ENCODE results near the gene GALNT17. TPM values are rescaled to one million over a fixed set of nuclear protein-coding genes. Genes with fewer than 3 reads are reported as not detected.

The GALNT17 gene
- polyA plus RNA-seq, 2 of the 4 experiments (the other 2 are of a cell fraction), result not detected

DNA sequence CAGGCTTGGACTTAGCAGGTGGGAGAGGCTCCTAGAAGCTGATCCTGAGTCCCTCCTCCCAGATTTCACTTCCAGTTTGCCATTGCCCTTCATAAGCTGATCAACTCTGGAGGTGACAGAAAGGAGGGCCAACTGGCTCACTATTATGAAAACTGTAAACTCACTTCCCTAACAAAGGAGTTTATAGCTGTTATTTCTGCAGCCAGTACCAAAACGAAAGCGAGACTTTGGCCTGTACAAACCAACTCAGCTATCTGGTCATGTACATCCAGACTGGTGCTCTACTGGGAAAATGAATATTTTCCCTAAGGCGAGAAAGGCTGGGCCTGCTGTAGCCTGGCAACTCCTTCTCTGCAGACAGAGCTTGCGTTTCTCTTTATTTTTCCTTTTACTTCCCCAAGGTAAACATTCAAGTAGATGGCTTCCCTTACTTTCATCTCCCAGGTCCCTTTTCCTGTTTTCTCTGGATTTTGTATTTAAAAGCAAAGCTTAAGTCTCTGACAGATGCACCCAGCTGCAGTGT lies 54.7 kb downstream of the GALNT17 start:
- no peaks in the 10 kb centered on the region; the same call in 2 of the 3 replicates for H3K9me3 ChIP-seq
- POLR2A ChIA-PET, result no interaction called here
- no peak overlapping the region for H3K4me3 ChIP-seq
- H3K27ac ChIP-seq, result no peak overlapping the region
- H3K4me2 ChIP-seq, result no peak overlapping the region
- FAIRE-seq, result no peak
- no peak for TF ChIP-seq JUNB (IDR thresholded peaks at IDR 0.05)
- CTCF ChIA-PET, result no interaction called here
- 5% methylated on average over 4 of the region's 4 CpGs for WGBS (ENCODE audit: missing lambda C conversion rate)
- ATAC-seq, result no peak
- H3K4me1 ChIP-seq, result no peaks in the 10 kb centered on the region
- no peak for DNase-seq (ENCODE audit: low read depth in 1 of 2, low spot score in 1 of 2)

DNA sequence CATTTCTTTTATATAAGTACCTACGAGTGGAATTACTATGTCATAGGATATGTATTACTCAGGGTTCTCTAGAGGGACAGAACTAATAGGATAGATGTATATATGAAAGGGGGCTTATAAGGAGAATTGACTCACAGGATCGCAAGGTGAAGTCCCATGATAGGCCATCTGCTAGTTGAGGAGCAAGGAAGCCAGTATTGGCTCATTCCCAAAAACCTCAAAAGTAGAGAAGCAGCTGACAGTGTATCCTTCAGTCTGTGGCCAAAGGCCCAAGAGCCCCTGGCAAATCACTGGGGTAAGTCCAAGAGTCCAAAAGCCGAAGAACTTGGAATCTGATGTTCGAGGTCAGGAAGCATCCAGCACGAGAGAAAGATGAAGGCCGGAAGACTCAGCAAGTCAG lies 59.8 kb downstream of the GALNT17 start:
- POLR2A ChIA-PET, result no interaction called here
- no peak overlapping the region for H3K4me3 ChIP-seq
- H3K4me2 ChIP-seq, result no peak overlapping the region
- CTCF ChIA-PET, result interaction anchor here (0.6 kb wide), 1 partner anchor 20 kb away, joined by 4 read pairs; no protein-coding TSS in a partner anchor
- 16% methylated on average over 6 of the region's 6 CpGs for WGBS (ENCODE audit: missing lambda C conversion rate)
- DNase-seq (ENCODE audit: low read depth in 1 of 2, low spot score in 1 of 2), result no peak
- TF ChIP-seq ZFP36 (IDR thresholded peaks at IDR 0.05; ENCODE audit: borderline replicate concordance, partially characterized antibody) (no peak), RCOR1 (IDR thresholded peaks at IDR 0.05; ENCODE audit: low read depth, low read length) (no peak), NFE2L2 (conservative IDR thresholded peaks at IDR 0.05; ENCODE audit: low read length) (no peak), RAD21 (conservative IDR thresholded peaks at IDR 0.05 in 1 of 2, IDR thresholded peaks at IDR 0.05 in 1 of 2) (no peak), TFCP2L1 (CRISPR knock-in tag; IDR thresholded peaks at IDR 0.05) (no peak), FOSL2 (IDR thresholded peaks at IDR 0.05) (no peak), FOSL2 (CRISPR knock-in tag; IDR thresholded peaks at IDR 0.05) (no peak), EHMT2 (IDR thresholded peaks at IDR 0.05; ENCODE audit: low read depth) (no peak), KDM1A (IDR thresholded peaks at IDR 0.05; ENCODE audit: low read depth) (no peak)
- TF ChIP-seq, protein P1, sequence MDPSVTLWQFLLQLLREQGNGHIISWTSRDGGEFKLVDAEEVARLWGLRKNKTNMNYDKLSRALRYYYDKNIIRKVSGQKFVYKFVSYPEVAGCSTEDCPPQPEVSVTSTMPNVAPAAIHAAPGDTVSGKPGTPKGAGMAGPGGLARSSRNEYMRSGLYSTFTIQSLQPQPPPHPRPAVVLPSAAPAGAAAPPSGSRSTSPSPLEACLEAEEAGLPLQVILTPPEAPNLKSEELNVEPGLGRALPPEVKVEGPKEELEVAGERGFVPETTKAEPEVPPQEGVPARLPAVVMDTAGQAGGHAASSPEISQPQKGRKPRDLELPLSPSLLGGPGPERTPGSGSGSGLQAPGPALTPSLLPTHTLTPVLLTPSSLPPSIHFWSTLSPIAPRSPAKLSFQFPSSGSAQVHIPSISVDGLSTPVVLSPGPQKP (IDR thresholded peaks at IDR 0.05; ENCODE audit: low read depth, low read length), result no peak
- TF ChIP-seq, protein P2, sequence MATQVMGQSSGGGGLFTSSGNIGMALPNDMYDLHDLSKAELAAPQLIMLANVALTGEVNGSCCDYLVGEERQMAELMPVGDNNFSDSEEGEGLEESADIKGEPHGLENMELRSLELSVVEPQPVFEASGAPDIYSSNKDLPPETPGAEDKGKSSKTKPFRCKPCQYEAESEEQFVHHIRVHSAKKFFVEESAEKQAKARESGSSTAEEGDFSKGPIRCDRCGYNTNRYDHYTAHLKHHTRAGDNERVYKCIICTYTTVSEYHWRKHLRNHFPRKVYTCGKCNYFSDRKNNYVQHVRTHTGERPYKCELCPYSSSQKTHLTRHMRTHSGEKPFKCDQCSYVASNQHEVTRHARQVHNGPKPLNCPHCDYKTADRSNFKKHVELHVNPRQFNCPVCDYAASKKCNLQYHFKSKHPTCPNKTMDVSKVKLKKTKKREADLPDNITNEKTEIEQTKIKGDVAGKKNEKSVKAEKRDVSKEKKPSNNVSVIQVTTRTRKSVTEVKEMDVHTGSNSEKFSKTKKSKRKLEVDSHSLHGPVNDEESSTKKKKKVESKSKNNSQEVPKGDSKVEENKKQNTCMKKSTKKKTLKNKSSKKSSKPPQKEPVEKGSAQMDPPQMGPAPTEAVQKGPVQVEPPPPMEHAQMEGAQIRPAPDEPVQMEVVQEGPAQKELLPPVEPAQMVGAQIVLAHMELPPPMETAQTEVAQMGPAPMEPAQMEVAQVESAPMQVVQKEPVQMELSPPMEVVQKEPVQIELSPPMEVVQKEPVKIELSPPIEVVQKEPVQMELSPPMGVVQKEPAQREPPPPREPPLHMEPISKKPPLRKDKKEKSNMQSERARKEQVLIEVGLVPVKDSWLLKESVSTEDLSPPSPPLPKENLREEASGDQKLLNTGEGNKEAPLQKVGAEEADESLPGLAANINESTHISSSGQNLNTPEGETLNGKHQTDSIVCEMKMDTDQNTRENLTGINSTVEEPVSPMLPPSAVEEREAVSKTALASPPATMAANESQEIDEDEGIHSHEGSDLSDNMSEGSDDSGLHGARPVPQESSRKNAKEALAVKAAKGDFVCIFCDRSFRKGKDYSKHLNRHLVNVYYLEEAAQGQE (IDR thresholded peaks at IDR 0.05), result no peak
- no peak for ATAC-seq
- H3K27ac ChIP-seq, result no peak overlapping the region
- H3K4me1 ChIP-seq, result no peaks in the 10 kb centered on the region
- H3K9me3 ChIP-seq, result no peaks in the 10 kb centered on the region; the same call in 2 of the 3 replicates
- FAIRE-seq, result no peak

DNA sequence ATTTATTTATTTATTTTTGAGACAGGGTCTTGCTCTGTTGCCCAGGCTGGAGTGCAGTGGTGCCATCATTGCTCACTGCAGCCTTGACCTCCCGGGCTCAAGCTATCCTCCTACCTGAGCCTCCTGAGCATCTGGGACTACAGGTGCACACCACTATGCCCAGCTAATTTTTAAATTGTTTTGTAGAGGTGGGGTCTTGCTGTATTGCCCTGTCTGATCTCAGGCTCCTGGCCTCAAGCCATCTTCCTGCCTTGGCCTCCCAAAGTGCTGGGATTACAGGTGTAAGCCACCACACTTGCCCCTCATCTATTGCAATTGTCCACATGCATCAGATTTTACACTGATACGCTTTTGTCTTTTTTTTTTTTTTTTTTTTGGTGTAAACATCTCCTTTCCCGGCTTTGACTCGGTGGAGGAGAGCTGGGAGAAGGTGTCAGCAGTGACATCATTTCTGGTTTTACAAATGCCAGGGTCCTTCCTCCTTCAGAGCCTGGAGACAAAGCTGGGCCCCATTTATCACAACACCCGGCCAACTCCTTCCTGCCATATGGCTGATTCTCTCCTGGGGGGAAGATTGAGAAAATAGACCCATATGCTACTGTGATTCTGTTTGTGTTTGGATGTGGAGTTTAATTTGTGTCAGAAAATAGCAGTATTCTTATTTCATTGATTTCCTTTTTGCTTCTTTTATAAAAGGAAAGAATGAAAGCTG lies 61.3 kb downstream of the GALNT17 start:
- Histone ChIP-seq H3K4me3 (no peak overlapping the region), H3K9me3 (no peaks in the 10 kb centered on the region; the same call in 2 of the 3 replicates), H3K4me2 (no peak overlapping the region), H3K27ac (no peak overlapping the region), H3K4me1 (no peaks in the 10 kb centered on the region)
- no peak for DNase-seq (ENCODE audit: low read depth in 1 of 2, low spot score in 1 of 2)
- no peak for TF ChIP-seq NPAS2 (CRISPR knock-in tag; IDR thresholded peaks at IDR 0.05; ENCODE audit: borderline replicate concordance)
- ATAC-seq, result no peak
- ChIA-PET POLR2A (no interaction called here), CTCF (interaction anchor here (0.7 kb wide), 1 partner anchor 12 kb away, joined by 3 read pairs; no protein-coding TSS in a partner anchor)
- FAIRE-seq, result no peak
- WGBS (ENCODE audit: missing lambda C conversion rate), result 4% methylated on average over 5 of the region's 5 CpGs

DNA sequence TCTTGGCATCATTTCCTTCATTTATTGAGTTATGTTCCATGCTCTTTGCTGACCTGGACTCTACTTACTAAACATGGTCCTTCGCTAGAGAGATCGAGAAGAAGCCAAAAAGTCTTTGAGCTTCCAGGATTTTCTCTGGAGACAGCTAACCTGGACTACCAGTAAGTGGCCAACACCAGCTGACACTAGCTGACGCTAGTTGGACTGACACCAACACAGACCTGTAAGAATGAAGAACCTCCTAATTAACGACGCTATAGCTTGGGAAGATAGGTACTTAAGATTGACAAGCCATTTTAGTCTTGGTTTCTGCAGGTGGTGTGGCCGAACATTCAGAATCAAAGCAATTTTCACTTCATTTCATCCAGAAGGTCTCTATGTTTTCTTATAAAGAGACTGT lies 66.4 kb downstream of the GALNT17 start:
- no peak for ATAC-seq
- 28% methylated on average over 6 of the region's 6 CpGs for WGBS (ENCODE audit: missing lambda C conversion rate)
- FAIRE-seq, result no peak
- Histone ChIP-seq H3K9me3 (no peaks in the 10 kb centered on the region; the same call in 2 of the 3 replicates), H3K4me2 (no peak overlapping the region), H3K27ac (no peak overlapping the region), H3K4me1 (no peaks in the 10 kb centered on the region), H3K4me3 (no peak overlapping the region)
- CTCF ChIA-PET, result no interaction called here
- POLR2A ChIA-PET, result no interaction called here
- no peak for DNase-seq (ENCODE audit: low read depth in 1 of 2, low spot score in 1 of 2)
- TF ChIP-seq POLR2A (IDR thresholded peaks at IDR 0.05; ENCODE audit: low read length) (no peak), CBX8 (IDR thresholded peaks at IDR 0.05) (no peak), CHD2 (IDR thresholded peaks at IDR 0.05; ENCODE audit: low read length, partially characterized antibody) (no peak), HDAC2 (IDR thresholded peaks at IDR 0.05) (no peak), HOXA7 (CRISPR knock-in tag; IDR thresholded peaks at IDR 0.05) (no peak), NR3C1 (IDR thresholded peaks at IDR 0.05) (no peak), JUN (IDR thresholded peaks at IDR 0.05) (no peak), EP300 (IDR thresholded peaks at IDR 0.05) (no peak)
- TF ChIP-seq, protein P3, sequence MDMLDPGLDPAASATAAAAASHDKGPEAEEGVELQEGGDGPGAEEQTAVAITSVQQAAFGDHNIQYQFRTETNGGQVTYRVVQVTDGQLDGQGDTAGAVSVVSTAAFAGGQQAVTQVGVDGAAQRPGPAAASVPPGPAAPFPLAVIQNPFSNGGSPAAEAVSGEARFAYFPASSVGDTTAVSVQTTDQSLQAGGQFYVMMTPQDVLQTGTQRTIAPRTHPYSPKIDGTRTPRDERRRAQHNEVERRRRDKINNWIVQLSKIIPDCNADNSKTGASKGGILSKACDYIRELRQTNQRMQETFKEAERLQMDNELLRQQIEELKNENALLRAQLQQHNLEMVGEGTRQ (IDR thresholded peaks at IDR 0.05), result no peak
- TF ChIP-seq, protein P1 (IDR thresholded peaks at IDR 0.05; ENCODE audit: low read depth, low read length), result no peak
- TF ChIP-seq, protein P4, sequence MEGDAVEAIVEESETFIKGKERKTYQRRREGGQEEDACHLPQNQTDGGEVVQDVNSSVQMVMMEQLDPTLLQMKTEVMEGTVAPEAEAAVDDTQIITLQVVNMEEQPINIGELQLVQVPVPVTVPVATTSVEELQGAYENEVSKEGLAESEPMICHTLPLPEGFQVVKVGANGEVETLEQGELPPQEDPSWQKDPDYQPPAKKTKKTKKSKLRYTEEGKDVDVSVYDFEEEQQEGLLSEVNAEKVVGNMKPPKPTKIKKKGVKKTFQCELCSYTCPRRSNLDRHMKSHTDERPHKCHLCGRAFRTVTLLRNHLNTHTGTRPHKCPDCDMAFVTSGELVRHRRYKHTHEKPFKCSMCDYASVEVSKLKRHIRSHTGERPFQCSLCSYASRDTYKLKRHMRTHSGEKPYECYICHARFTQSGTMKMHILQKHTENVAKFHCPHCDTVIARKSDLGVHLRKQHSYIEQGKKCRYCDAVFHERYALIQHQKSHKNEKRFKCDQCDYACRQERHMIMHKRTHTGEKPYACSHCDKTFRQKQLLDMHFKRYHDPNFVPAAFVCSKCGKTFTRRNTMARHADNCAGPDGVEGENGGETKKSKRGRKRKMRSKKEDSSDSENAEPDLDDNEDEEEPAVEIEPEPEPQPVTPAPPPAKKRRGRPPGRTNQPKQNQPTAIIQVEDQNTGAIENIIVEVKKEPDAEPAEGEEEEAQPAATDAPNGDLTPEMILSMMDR (IDR thresholded peaks at IDR 0.05), result no peak
